Measurements from ENCODE around the gene LRPAP1.

LRPAP1 gene

GRCh38 chr4:3531318-3531878, 824 bp downstream of the LRPAP1 start:
- DNase-seq, result no peak

GRCh38 chr4:3530663-3531254, 1.5 kb downstream of the LRPAP1 start:
- no peak for DNase-seq

- DNase-seq, result no peak
These were observed 2.2 kb downstream of the LRPAP1 start for GRCh38 chr4:3530051-3530450.

- peak; percentile 35 for DNase-seq
These were observed 2.9 kb downstream of the LRPAP1 start for GRCh38 chr4:3529363-3529762.

- DNase-seq, result no peak
These were observed 4.0 kb downstream of the LRPAP1 start for GRCh38 chr4:3527914-3528876.

- DNase-seq, result no peak
These were observed 4.9 kb downstream of the LRPAP1 start for GRCh38 chr4:3527101-3527913.

- DNase-seq, result no peak
These were observed 5.8 kb downstream of the LRPAP1 start for GRCh38 chr4:3526456-3526855.

GRCh38 chr4:3525532-3526430, 6.4 kb downstream of the LRPAP1 start:
- DNase-seq, result no peak

GRCh38 chr4:3524920-3525319, 7.3 kb downstream of the LRPAP1 start:
- no peak for DNase-seq

GRCh38 chr4:3524349-3524748, 7.9 kb downstream of the LRPAP1 start:
- DNase-seq, result no peak

GRCh38 chr4:3523628-3524221, 8.5 kb downstream of the LRPAP1 start:
- DNase-seq, result no peak

GRCh38 chr4:3523146-3523627, 9.0 kb downstream of the LRPAP1 start:
- DNase-seq, result no peak

GRCh38 chr4:3522651-3523050, 9.6 kb downstream of the LRPAP1 start:
- DNase-seq, result no peak

GRCh38 chr4:3522326-3522640, 9.9 kb downstream of the LRPAP1 start:
- no peak for DNase-seq

- DNase-seq, result no peak
These were observed 10.4 kb downstream of the LRPAP1 start for GRCh38 chr4:3521621-3522325.

GRCh38 chr4:3520796-3521600, 11.2 kb downstream of the LRPAP1 start:
- no peak for DNase-seq

GRCh38 chr4:3520276-3520675, 11.9 kb downstream of the LRPAP1 start:
- no peak for DNase-seq

- no peak for DNase-seq
These were observed 12.6 kb downstream of the LRPAP1 start for GRCh38 chr4:3519468-3520264.

GRCh38 chr4:3518941-3519340, 13.3 kb downstream of the LRPAP1 start:
- no peak for DNase-seq
